AG10803 (cell line): ENCODE data around the gene TEDC2.

ENCODE experiments used
- DNase-seq: peaks from one replicate; pipeline ENCODE4 v3.0.0; 2010; ENCODE audit warnings: low read depth
- H3K4me3 ChIP-seq: 2 replicates; pipeline ENCODE4 v1.5.1; 2011; ENCODE audit warnings: mild to moderate bottlenecking, low read length, control low read depth
- CTCF ChIP-seq: conservative IDR thresholded peaks from 2 replicates; pipeline ENCODE4 v1.5.1; 2011; ENCODE audit warnings: mild to moderate bottlenecking, low read length, control low read depth, inconsistent platforms

TEDC2 gene

GRCh38 chr16:2484898-2485508 is 25.1 kb downstream of the TEDC2 start:
- no peak for TF ChIP-seq CTCF
- no peak overlapping the region for H3K4me3 ChIP-seq
- DNase-seq: no peak

GRCh38 chr16:2485811-2486507 is 26.1 kb downstream of the TEDC2 start:
- DNase-seq: no peak
- no peak overlapping the region for H3K4me3 ChIP-seq
- TF ChIP-seq CTCF: no peak

- no peak for DNase-seq
- no peak overlapping the region for H3K4me3 ChIP-seq
- TF ChIP-seq CTCF: no peak; the same call in 1 of the 2 replicates
These were observed 27.0 kb downstream of the TEDC2 start for GRCh38 chr16:2486645-2487516.

GRCh38 chr16:2487517-2487842 is 27.6 kb downstream of the TEDC2 start:
- TF ChIP-seq CTCF: no peak
- no peak for DNase-seq

GRCh38 chr16:2487903-2488531 is 28.1 kb downstream of the TEDC2 start:
- no peak for DNase-seq
- no peak overlapping the region for H3K4me3 ChIP-seq
- no peak for TF ChIP-seq CTCF

More at GRCh38 chr16:2487517-2487842, 27.6 kb downstream of the TEDC2 start:
- H3K4me3 ChIP-seq: no peak overlapping the region

- no peak overlapping the region for H3K4me3 ChIP-seq
- DNase-seq: no peak
- no peak for TF ChIP-seq CTCF
These were observed 29.7 kb downstream of the TEDC2 start for GRCh38 chr16:2489581-2489980.
